Progenitor cell of endocrine pancreas (in vitro differentiated cells): Measurements from ENCODE around the gene CCDC28A. TPM values are rescaled to one million over a fixed set of nuclear protein-coding genes. Genes with fewer than 3 reads are reported as not detected.

ENCODE experiments used
- DNase-seq: peaks from one replicate; pipeline ENCODE4 v3.0.0; 2021; ENCODE audit warnings: low spot score; ENCODE audit not compliant: unreplicated experiment
- H3K27ac Mint-ChIP-seq: 2 replicates; pipeline ENCODE4 v1.8.0; 2021; ENCODE audit warnings: mild to moderate bottlenecking, moderate library complexity, mixed read lengths
- H3K27me3 Mint-ChIP-seq: 2 replicates; pipeline ENCODE4 v1.8.0; 2021; ENCODE audit warnings: mixed read lengths
- H3K36me3 Mint-ChIP-seq: 2 replicates; pipeline ENCODE4 v1.8.0; 2022; ENCODE audit warnings: mixed read lengths; ENCODE audit not compliant: insufficient read depth
- H3K4me1 Mint-ChIP-seq: 2 replicates; pipeline ENCODE4 v1.8.0; 2021; ENCODE audit warnings: low read depth, mixed read lengths
- H3K4me3 Mint-ChIP-seq: 2 replicates; pipeline ENCODE4 v1.8.0; 2021; ENCODE audit warnings: low read depth, mild to moderate bottlenecking, moderate library complexity, mixed read lengths
- H3K9me3 Mint-ChIP-seq: 2 replicates; pipeline ENCODE4 v1.8.0; 2021; ENCODE audit warnings: low read depth, mixed read lengths
- CTCF ChIP-seq: fragments of 200-600 bp; sonication (generic); IDR thresholded peaks from one replicate; pipeline ENCODE4 v1.5.0; 2021; ENCODE audit warnings: antibody characterized with exemption, mild to moderate bottlenecking; ENCODE audit not compliant: unreplicated experiment
- total RNA-seq: library from RNA; stranded (reverse); gene quantifications from 2 replicates; pipeline ENCODE4 v1.2.1, GENCODE V29; 2021

CCDC28A gene
- total RNA-seq, 1 donor from 2014 or later = 9.4 TPM

- Mint-ChIP-seq H3K36me3 (no peaks in the 10 kb centered on the region), H3K4me3 (no peak overlapping the region), H3K9me3 (peaks cover 4% of the 10 kb centered on the region), H3K27me3 (no peaks in the 10 kb centered on the region), H3K27ac (no peak overlapping the region), H3K4me1 (no peaks in the 10 kb centered on the region)
- TF ChIP-seq CTCF = no peak
- DNase-seq = no peak
Observed at GRCh38 chr6:138837246-138837645, 63.7 kb downstream of the CCDC28A start.

Other genes starting within 250 kb of the CCDC28A start
- not detected in 2 replicates for gene ECT2L, start 22.3 kb downstream of the CCDC28A start, total RNA-seq
- 60.3 and 64.3 TPM in 2 replicates for gene REPS1, start 214.5 kb downstream of the CCDC28A start, total RNA-seq